Epithelial cell of proximal tubule (primary cell): ENCODE results near the gene DNAJB4. TPM values are rescaled to one million over a fixed set of nuclear protein-coding genes. Genes with fewer than 3 reads are reported as not detected.

Source experiments
- DNase-seq: peaks from one replicate; pipeline ENCODE4 v3.0.0-alpha.2; 2011; ENCODE audit warnings: low read depth
- H3K4me3 ChIP-seq: 2 replicates; pipeline ENCODE4 v1.5.1; 2011; ENCODE audit warnings: low read depth, mild to moderate bottlenecking, low read length
- total RNA-seq: library from RNA; depleted of rRNA; stranded (reverse); fragments of >200 nt; gene quantifications from 2 replicates; pipeline ENCODE4 v1.2.3, GENCODE V29; 2015
- TF ChIP-seq, protein P1 (sequence below): conservative IDR thresholded peaks from 2 replicates; pipeline ENCODE4 v1.5.1; 2012; ENCODE audit warnings: low read depth, mild to moderate bottlenecking, low read length

Gene DNAJB4
- total RNA-seq, 1 donor from 2014 or later = 3.6 TPM

DNA sequence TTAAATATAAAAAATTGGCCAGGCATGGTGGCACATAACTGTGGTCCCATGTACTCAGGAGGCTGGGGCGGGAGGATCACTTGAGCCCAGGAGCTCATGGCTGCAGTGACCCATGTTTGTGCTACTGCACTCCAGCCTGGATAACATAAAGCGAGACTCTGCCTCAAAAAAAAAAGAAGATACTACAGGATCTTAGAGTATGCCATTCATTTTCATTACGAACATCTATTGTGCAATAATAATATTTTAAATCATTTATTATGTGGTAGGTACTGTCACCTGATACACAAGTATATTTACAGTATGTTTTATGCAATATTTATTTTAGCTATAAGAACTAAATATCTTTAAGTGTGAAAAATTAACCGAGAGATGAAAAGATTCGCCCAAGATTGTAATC, 31.7 kb downstream of the DNAJB4 start:
- H3K4me3 ChIP-seq = no peak overlapping the region
- TF ChIP-seq, protein P1, sequence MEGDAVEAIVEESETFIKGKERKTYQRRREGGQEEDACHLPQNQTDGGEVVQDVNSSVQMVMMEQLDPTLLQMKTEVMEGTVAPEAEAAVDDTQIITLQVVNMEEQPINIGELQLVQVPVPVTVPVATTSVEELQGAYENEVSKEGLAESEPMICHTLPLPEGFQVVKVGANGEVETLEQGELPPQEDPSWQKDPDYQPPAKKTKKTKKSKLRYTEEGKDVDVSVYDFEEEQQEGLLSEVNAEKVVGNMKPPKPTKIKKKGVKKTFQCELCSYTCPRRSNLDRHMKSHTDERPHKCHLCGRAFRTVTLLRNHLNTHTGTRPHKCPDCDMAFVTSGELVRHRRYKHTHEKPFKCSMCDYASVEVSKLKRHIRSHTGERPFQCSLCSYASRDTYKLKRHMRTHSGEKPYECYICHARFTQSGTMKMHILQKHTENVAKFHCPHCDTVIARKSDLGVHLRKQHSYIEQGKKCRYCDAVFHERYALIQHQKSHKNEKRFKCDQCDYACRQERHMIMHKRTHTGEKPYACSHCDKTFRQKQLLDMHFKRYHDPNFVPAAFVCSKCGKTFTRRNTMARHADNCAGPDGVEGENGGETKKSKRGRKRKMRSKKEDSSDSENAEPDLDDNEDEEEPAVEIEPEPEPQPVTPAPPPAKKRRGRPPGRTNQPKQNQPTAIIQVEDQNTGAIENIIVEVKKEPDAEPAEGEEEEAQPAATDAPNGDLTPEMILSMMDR = no peak
- DNase-seq = no peak

DNA sequence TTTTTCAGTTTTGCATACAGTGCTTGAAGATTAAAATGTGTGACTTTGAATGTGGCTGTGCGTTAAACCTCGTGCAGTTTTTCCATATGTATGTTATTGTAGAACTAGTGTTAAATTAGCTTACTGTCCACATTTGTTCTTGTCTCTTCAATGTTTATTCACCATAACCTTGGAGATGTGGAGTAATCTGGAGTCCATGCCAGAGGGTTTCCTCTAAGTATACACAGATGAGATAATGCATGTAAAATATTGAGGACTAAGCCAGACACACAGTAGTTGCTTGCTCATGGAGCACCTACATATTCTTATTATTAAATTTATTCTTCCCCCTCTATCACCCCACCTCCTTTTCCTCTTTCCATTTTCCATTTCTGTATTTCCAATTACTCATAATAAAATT, 33.3 kb downstream of the DNAJB4 start:
- TF ChIP-seq, protein P1 = no peak
- DNase-seq = no peak

DNA sequence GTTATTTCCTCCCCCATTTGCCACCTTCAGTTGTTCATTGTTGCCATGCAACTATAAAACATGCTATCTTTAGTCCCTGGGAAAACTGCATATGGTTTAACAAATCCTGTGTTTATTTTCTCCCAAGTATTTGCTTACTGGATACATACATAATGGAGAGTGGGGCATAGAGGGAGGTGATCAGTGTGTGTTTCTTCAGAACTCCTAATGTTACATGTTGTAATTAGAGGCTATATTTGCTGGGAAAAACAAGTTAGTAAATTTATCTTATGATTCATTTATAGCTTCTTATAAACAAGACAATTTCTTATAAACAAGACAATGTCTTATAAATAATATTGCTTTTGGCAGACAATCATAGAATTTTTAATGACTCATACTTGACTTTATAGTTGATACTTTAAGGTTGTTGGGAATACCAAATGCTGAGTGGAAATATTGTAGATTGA, 33.8 kb downstream of the DNAJB4 start:
- H3K4me3 ChIP-seq = no peak overlapping the region
- TF ChIP-seq, protein P1 = no peak
- no peak for DNase-seq

More for the DNA sequence above, 33.3 kb downstream of the DNAJB4 start:
- H3K4me3 ChIP-seq = no peak overlapping the region

DNA sequence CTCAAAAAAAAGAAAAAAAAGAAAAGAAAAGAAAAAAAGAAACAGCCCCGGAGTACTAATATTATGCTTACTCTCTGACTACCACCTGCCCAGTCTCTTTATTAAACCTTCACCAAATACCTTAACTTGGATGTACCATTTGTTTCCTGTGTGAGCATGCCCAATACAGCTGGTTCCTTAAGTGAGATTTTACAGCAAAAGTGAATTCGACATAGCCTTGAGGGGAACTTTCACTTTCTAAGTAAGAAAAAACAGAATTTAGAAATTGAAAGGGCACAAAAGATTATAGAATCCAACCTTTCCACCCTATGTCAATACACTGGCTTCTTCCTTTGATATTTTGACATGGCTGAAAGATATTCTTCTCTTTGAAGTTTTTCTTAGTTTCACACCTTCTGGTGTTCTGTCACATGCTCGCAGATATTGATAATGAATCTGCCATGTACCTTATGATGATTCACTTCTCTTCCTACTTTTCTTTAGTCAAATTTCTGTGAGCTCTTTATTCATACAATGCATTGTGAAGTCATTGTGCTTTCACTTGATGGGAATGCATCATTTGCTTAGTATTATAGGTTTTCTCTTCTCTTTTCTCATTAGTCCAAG, 35.8 kb downstream of the DNAJB4 start:
- DNase-seq = no peak
- TF ChIP-seq, protein P1 = no peak
- no peak overlapping the region for H3K4me3 ChIP-seq

DNA sequence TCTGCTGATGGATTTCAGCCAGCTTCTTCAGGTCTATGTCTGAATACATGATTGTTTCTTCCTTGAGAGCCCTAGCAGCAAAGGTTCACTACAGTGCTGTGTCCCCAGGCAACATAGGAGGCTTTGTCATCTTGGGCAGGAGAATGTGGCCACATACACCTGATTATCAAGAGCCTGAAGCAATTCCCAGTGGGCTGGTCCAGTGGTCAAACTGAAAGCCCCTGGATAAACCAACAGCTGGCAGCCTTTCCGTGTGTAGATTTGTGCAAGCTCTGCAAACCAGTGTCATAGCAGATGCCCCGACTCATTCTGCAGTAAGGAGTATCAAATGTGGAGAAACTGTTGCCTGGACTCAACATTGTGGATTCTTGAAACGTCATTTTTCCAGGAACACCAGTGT, 38.7 kb downstream of the DNAJB4 start:
- no peak overlapping the region for H3K4me3 ChIP-seq
- TF ChIP-seq, protein P1 = no peak
- DNase-seq = no peak

DNA sequence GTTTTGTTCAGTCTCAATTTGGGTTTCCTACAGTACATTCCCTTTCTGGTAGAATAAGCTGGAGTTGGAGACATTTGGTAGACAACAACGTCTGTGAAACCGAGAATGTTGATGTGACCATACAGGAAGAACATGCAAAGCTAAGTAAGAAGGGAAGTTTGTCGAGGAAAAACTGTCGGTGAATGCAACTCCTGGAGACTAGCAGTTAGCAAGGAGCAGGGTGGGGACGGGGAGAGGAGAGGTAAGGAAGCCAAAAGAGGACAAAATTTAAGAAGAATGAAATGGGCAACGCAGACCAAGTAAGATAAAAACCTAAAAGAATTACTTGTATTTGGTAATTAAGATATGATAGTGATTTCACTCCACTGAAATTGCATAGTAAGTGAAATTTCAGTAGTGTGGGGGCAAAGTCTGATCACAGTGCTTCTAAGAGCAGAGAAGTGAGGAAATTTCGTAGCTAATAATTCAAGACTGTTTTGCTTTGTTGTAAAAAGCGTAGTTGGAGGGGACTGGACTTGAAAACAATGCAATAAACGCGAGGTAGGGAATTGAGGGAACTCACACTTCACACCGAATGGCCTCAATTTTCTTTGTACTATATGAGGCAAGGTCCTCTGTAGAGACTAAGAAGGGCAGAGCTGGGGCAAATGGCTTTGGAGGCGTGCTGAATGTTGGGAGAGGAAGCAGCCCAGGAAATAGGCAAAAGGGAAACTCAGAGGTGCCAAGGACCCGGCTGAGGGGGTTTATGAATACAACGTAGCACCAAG, 40.2 kb downstream of the DNAJB4 start:
- TF ChIP-seq, protein P1 = no peak
- peak overlapping the region; percentile 63 for H3K4me3 ChIP-seq
- DNase-seq = no peak

DNA sequence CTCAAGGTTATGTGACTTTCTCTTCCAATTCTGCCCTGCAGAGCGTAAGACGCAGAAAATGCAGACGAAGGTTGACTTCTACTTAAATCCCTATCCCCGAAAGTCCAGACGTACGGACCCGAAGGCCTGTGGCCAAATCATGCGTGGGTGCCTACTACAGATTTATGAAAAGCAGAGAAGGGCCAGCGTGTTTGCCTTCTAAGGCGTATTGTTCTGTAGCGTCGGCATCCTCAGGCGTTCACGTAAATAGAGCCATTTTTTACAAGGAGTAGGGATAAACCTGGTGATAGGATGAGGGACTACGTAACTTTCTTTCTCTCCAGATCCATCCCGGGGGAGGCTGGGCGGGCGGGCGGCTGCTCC, 40.8 kb downstream of the DNAJB4 start:
- TF ChIP-seq, protein P1 = no peak
- DNase-seq = no peak
- peak overlapping the region; percentile 63 for H3K4me3 ChIP-seq
